ENCODE data around the gene MOG. TPM values are rescaled to one million over a fixed set of nuclear protein-coding genes. Genes with fewer than 3 reads are reported as not detected.

MOG gene
- total RNA-seq, 6 experiments from 2014 or later: not detected

- DNase-seq (no peak), ATAC-seq (no peak)
- intact Hi-C loops (cut with DNase I): no loop called here
- Histone ChIP-seq H3K4me1 (no peaks in the 10 kb centered on the region), H3K4me3 (no peak overlapping the region), H3K9me3 (no peaks in the 10 kb centered on the region), H3K36me3 (no peaks in the 10 kb centered on the region), H3K27ac (no peak overlapping the region), H3K27me3 (no peaks in the 10 kb centered on the region)
- TF ChIP-seq POLR2A (IDR thresholded peaks at IDR 0.05): no peak
- TF ChIP-seq, protein P1, sequence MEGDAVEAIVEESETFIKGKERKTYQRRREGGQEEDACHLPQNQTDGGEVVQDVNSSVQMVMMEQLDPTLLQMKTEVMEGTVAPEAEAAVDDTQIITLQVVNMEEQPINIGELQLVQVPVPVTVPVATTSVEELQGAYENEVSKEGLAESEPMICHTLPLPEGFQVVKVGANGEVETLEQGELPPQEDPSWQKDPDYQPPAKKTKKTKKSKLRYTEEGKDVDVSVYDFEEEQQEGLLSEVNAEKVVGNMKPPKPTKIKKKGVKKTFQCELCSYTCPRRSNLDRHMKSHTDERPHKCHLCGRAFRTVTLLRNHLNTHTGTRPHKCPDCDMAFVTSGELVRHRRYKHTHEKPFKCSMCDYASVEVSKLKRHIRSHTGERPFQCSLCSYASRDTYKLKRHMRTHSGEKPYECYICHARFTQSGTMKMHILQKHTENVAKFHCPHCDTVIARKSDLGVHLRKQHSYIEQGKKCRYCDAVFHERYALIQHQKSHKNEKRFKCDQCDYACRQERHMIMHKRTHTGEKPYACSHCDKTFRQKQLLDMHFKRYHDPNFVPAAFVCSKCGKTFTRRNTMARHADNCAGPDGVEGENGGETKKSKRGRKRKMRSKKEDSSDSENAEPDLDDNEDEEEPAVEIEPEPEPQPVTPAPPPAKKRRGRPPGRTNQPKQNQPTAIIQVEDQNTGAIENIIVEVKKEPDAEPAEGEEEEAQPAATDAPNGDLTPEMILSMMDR (IDR thresholded peaks at IDR 0.05): no peak
- WGBS (ENCODE audit: insufficient coverage, low coverage, low lambda C conversion rate, missing lambda C conversion rate): 76% methylated on average over 8 of the region's 8 CpGs
Measured at GRCh38 chr6:29617782-29618554, 38.9 kb upstream of the MOG start.

DNA sequence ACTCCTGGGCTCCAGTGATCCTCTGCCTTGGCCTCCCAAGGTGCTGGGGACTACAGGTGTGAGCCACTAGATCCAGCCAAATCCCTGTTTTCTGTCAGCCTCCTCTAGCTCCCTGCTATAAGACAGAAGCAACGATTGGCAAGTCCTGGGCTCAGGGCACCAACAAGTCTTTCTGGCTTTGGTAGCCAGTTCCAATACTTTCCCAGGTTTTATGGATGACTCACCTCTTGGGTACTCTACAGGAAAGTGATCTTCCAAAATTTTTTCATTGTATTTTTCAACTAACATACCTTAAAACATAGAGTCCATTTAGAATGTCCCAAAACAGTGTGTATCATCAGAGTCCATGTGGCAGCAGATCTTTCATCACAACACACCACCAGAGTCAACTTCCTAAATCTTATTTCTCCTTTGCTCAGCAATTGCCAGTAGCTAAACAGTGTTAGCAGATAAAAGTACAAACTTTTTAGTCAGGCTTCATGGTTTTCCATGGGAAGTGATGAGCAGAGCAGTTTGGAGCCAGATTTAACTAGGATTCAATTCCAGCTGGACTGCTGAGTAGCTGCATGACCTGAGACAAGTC lies 37.2 kb upstream of the MOG start:
- DNase-seq (no peak), ATAC-seq (no peak)
- intact Hi-C loops (cut with DNase I): no loop called here
- TF ChIP-seq POLR2A (IDR thresholded peaks at IDR 0.05): no peak
- TF ChIP-seq, protein P1 (IDR thresholded peaks at IDR 0.05): no peak
- WGBS (ENCODE audit: insufficient coverage, low coverage, low lambda C conversion rate, missing lambda C conversion rate): 50% methylated on average over 1 of the region's 1 CpG
- H3K36me3 ChIP-seq: no peaks in the 10 kb centered on the region
- no peaks in the 10 kb centered on the region for H3K9me3 ChIP-seq
- no peaks in the 10 kb centered on the region for H3K27me3 ChIP-seq
- H3K4me3 ChIP-seq: no peak overlapping the region
- no peak overlapping the region for H3K27ac ChIP-seq
- no peaks in the 10 kb centered on the region for H3K4me1 ChIP-seq

DNA sequence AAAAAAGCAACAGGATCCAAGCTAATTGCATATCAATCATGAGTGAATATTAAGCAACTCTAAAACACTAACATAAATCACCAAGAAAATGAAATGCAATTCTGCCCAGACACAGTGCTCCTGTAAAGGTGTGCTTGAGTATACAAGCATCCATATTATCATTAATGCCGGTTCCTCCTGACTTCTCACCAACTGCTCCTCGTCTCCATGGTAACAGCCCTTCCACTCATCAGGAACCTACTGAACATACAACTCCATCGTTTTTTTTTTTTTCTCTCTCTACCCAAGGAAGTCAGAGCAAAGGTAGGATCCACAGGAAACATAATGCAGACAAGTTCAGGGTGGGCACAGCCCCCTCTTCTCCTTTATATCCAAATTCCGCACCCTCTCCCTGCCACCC lies 36.3 kb upstream of the MOG start:
- DNase-seq (no peak), ATAC-seq (no peak)
- H3K27ac ChIP-seq: no peak overlapping the region
- TF ChIP-seq POLR2A (IDR thresholded peaks at IDR 0.05): no peak
- TF ChIP-seq, protein P1 (IDR thresholded peaks at IDR 0.05): no peak
- H3K27me3 ChIP-seq: no peaks in the 10 kb centered on the region
- H3K4me1 ChIP-seq: no peaks in the 10 kb centered on the region
- H3K4me3 ChIP-seq: no peak overlapping the region
- WGBS (ENCODE audit: insufficient coverage, low coverage, low lambda C conversion rate, missing lambda C conversion rate): 45% methylated on average over 4 of the region's 4 CpGs
- H3K9me3 ChIP-seq: no peaks in the 10 kb centered on the region
- H3K36me3 ChIP-seq: no peaks in the 10 kb centered on the region
- intact Hi-C loops (cut with DNase I): no loop called here

- no peak for TF ChIP-seq POLR2A (IDR thresholded peaks at IDR 0.05)
- TF ChIP-seq, protein P1 (IDR thresholded peaks at IDR 0.05): no peak
- 30% methylated on average over 2 of the region's 3 CpGs for WGBS (ENCODE audit: insufficient coverage, low coverage, low lambda C conversion rate, missing lambda C conversion rate)
- intact Hi-C loops (cut with DNase I): no loop called here
Measured at GRCh38 chr6:29624520-29624961, 32.4 kb upstream of the MOG start.

More at GRCh38 chr6:29624520-29624961, 32.4 kb upstream of the MOG start:
- Histone ChIP-seq H3K27ac (no peak overlapping the region), H3K9me3 (no peaks in the 10 kb centered on the region), H3K36me3 (no peaks in the 10 kb centered on the region), H3K4me3 (no peak overlapping the region), H3K4me1 (no peaks in the 10 kb centered on the region), H3K27me3 (peaks cover 0 to 5% of the 10 kb centered on the region in 2 donors)
- ATAC-seq (no peak), DNase-seq (no peak)
